HepG2 (cell line): ENCODE data around the gene TRAPPC10. TPM values are rescaled to one million over a fixed set of nuclear protein-coding genes. Genes with fewer than 3 reads are reported as not detected.

Source experiments
- ATAC-seq: fragments of 200-7000 bp; cut with Tn5 transposase; 3 replicates; pipeline ENCODE4 v1.9.1; 2020; ENCODE audit warnings: mild to moderate bottlenecking, moderate library complexity
- BruUV-seq: library from RNA; stranded (reverse); fragments of 400-500 nt; replicated peaks from 2 replicates; lab custom pipeline; 2021; lab: Mats Ljungman, UMichigan
- CTCF ChIA-PET: fragments of 300-600 bp; formaldehyde crosslinking; extraction: SDS; loops from one replicate; lab custom pipeline; 2021; ENCODE audit warnings: low total read pairs, inconsistent platforms, low intra/inter-chr PET ratio; lab: Yijun Ruan, JAX
- POLR2A ChIA-PET: fragments of 350-600 bp; sonication (Branson Sonifier 250); formaldehyde crosslinking; loops from one replicate; lab custom pipeline; 2020; ENCODE audit warnings: antibody characterized with exemption, inconsistent platforms; lab: Yijun Ruan, JAX
- DNase-seq: peaks from one replicate; pipeline ENCODE4 v3.0.0-alpha.2; 2015; ENCODE audit warnings: low spot score
- FAIRE-seq: peaks from 3 replicates; lab custom pipeline; 2011; peaks lifted over from hg19 to GRCh38; lab: Jason Lieb, UNC
- H2AFZ ChIP-seq: one replicate; pipeline ENCODE4 v1.6.1; 2011; ENCODE audit warnings: low read length, inconsistent platforms
- H3K27ac ChIP-seq: fragments of 300-600 bp; 3 replicates; pipeline ENCODE4 v1.8.0; 2011; ENCODE audit warnings: mixed run types, mild to moderate bottlenecking, mixed read lengths, low read length, inconsistent platforms; ENCODE audit not compliant: insufficient read depth; ENCODE audit errors: extremely low read length
- H3K27me3 ChIP-seq, 2 experiments: fragments of 200-600 bp in 1 of 2; 2 replicates in 1 of 2; 3 replicates in 1 of 2; pipeline versions ENCODE4 v1.6.0 to v1.8.0; 2011; ENCODE audit warnings: low read length in 2 of 2, mild to moderate bottlenecking in 2 of 2, moderate library complexity in 2 of 2, inconsistent platforms in 1 of 2; ENCODE audit not compliant: insufficient read depth in 2 of 2, control insufficient read depth in 1 of 2
- H3K36me3 ChIP-seq, 2 experiments: fragments of 200-600 bp in 1 of 2; replicated peaks in 1 of 2; 2 replicates in 1 of 2; 3 replicates in 1 of 2; pipeline versions ENCODE4 v1.5.1 to v1.8.0; 2011; ENCODE audit warnings: low read length in 2 of 2, inconsistent platforms in 1 of 2; ENCODE audit not compliant: insufficient read depth in 2 of 2, control insufficient read depth in 1 of 2
- H3K4me1 ChIP-seq: 2 replicates; pipeline ENCODE4 v1.5.1; 2012; ENCODE audit warnings: low read length, inconsistent platforms; ENCODE audit not compliant: insufficient read depth
- H3K4me2 ChIP-seq: 2 replicates; pipeline ENCODE4 v1.6.0; 2011; ENCODE audit warnings: low read depth, low read length, inconsistent platforms
- H3K4me3 ChIP-seq, 3 experiments: fragments of 200-600 bp in 1 of 3; sonication (generic), shearing (Covaris generic) in 1 of 3; replicated peaks in 1 of 3; 2 replicates each; pipeline ENCODE4 v1.5.1; 2011 to 2016; ENCODE audit warnings: low read length in 3 of 3, inconsistent platforms in 2 of 3, low read depth in 2 of 3, mild to moderate bottlenecking in 2 of 3, control low read depth in 1 of 3, mixed read lengths in 1 of 3; ENCODE audit not compliant: insufficient read depth in 1 of 3
- H3K79me2 ChIP-seq: one replicate; pipeline ENCODE4 v1.6.1; 2011; ENCODE audit warnings: low read length, inconsistent platforms; ENCODE audit not compliant: insufficient read depth
- H3K9ac ChIP-seq: 2 replicates; pipeline ENCODE4 v1.6.0; 2011; ENCODE audit warnings: mild to moderate bottlenecking, low read depth, low read length, inconsistent platforms; ENCODE audit not compliant: insufficient read depth
- H3K9me3 ChIP-seq: 2 replicates; pipeline ENCODE4 v1.5.1; 2012; ENCODE audit warnings: mild to moderate bottlenecking, low read length
- H4K20me1 ChIP-seq: 2 replicates; pipeline ENCODE4 v1.6.0; 2011; ENCODE audit warnings: inconsistent platforms, mild to moderate bottlenecking, low read length, moderate library complexity; ENCODE audit not compliant: insufficient read depth
- MYNN ChIP-seq: sonication (generic); formaldehyde crosslinking; IDR thresholded peaks from 2 replicates; pipeline ENCODE4 v1.4.0; 2020; ENCODE audit warnings: mild to moderate bottlenecking, low read depth, missing genetic modification reagents
- RXRA ChIP-seq: sonication (generic); formaldehyde crosslinking; IDR thresholded peaks from 2 replicates; pipeline ENCODE4 v1.5.1; 2020; ENCODE audit warnings: missing genetic modification reagents
- SATB2 ChIP-seq: sonication (generic); formaldehyde crosslinking; IDR thresholded peaks from 2 replicates; pipeline ENCODE4 v1.5.0; 2020; ENCODE audit warnings: missing genetic modification reagents
- ZMAT3 ChIP-seq: sonication (generic); formaldehyde crosslinking; conservative IDR thresholded peaks from 2 replicates; pipeline ENCODE4 v1.7.0; 2021; ENCODE audit warnings: missing genetic modification reagents
- ZNF207 ChIP-seq: fragments of 450-650 bp; IDR thresholded peaks from 2 replicates; pipeline ENCODE4 v1.6.1; 2016; ENCODE audit warnings: antibody characterized with exemption, borderline replicate concordance
- ZNF576 ChIP-seq: sonication (generic); formaldehyde crosslinking; IDR thresholded peaks from 2 replicates; pipeline ENCODE4 v1.4.0; 2020; ENCODE audit warnings: mild to moderate bottlenecking, missing genetic modification reagents
- ZNF616 ChIP-seq: sonication (generic); formaldehyde crosslinking; IDR thresholded peaks from 2 replicates; pipeline ENCODE4 v1.5.0; 2020; ENCODE audit warnings: low read depth, mild to moderate bottlenecking, missing genetic modification reagents
- ZNF7 ChIP-seq: IDR thresholded peaks from 2 replicates; pipeline ENCODE4 v1.6.1; 2016; ENCODE audit warnings: missing biosample characterization, missing genetic modification reagents
- ZNF704 ChIP-seq: sonication (generic); formaldehyde crosslinking; IDR thresholded peaks from 2 replicates; pipeline ENCODE4 v1.8.1; 2023; ENCODE audit warnings: mild to moderate bottlenecking, inconsistent platforms, moderate library complexity, missing genetic modification reagents, borderline replicate concordance
- ZNF773 ChIP-seq: sonication (generic); formaldehyde crosslinking; IDR thresholded peaks from 2 replicates; pipeline ENCODE4 v1.4.0; 2020; ENCODE audit warnings: missing genetic modification reagents, borderline replicate concordance
- WGBS: methylation state at CpG from one replicate; pipeline ENCODE4 v1.1.6; 2017; ENCODE audit warnings: low lambda C conversion rate; 5-methylcytosine and 5-hydroxymethylcytosine counted together
- in situ Hi-C: cut with HindIII; loops from 2 replicates; pipeline ENCODE4 v1.10.0; 2017; ENCODE audit warnings: low pct_unique_long_range_greater_than_20kb; ENCODE audit not compliant: extremely low pct_ligation_motif_present
- intact Hi-C: fragments of 100-400 bp; cut with micrococcal nuclease; formaldehyde crosslinking; loops from one replicate; pipeline ENCODE4 v1.10.0; 2022; ENCODE audit not compliant: unreplicated experiment
- polyA plus RNA-seq, 8 experiments: library from polyadenylated mRNA; depleted of rRNA in 3 of 8; stranded (reverse) in 7 of 8; unstranded in 1 of 8; fragments of >200 nt; fragmentation: Illumina TruSeq in 4 of 8; extraction: Trizol in 4 of 8; gene quantifications; 2 replicates each; pipeline versions ENCODE4 v1.2.1 to v1.2.3, GENCODE V29; 2011 to 2016; ENCODE audit warnings: low read depth in 4 of 8, missing spikeins in 1 of 8, mixed read lengths in 1 of 8; ENCODE audit not compliant: insufficient read depth in 1 of 8
- total RNA-seq, 5 experiments: library from RNA; depleted of rRNA; stranded (reverse); fragments of >200 nt; fragmentation: Illumina TruSeq; extraction: Trizol; gene quantifications; 2 replicates each; pipeline ENCODE4 v1.2.3, GENCODE V29; 2016; ENCODE audit warnings: low read depth in 1 of 5
- TF ChIP-seq, protein P1 (sequence below): IDR thresholded peaks from 2 replicates; pipeline ENCODE4 v1.6.1; 2016; ENCODE audit warnings: missing biosample characterization, missing genetic modification reagents, low read depth

TRAPPC10 gene
- total and polyA plus RNA-seq, 2 of the 13 experiments (the other 11 are each of a cell fraction or from before 2014, with no cell fraction given) = 10.6 to 16.5 TPM

GRCh38 chr21:44085491-44086321 lies 73.6 kb downstream of the TRAPPC10 start:
- POLR2A ChIA-PET = no interaction called here

More at GRCh38 chr21:44085491-44086321, 73.6 kb downstream of the TRAPPC10 start:
- no peak overlapping the region for H2AFZ ChIP-seq
- no peaks in the 10 kb centered on the region for H4K20me1 ChIP-seq
- 95% methylated on average over 15 of the region's 15 CpGs for WGBS
- CTCF ChIA-PET = no interaction called here
- peaks cover 17 to 76% of the 10 kb centered on the region in 2 experiments; a peak in 4 of 5 replicates for H3K36me3 ChIP-seq
- H3K79me2 ChIP-seq = no peaks in the 10 kb centered on the region
- no TSS peak for BruUV-seq
- H3K27ac ChIP-seq = no peak overlapping the region
- FAIRE-seq (no peak), ATAC-seq (no peak), DNase-seq (no peak)
- H3K4me3 ChIP-seq = no peak overlapping the region
- intact Hi-C loops (no loop called here), in situ Hi-C loops (no loop called here)
- no peak for TF ChIP-seq ZNF207
- no peak for TF ChIP-seq ZNF616
- TF ChIP-seq, protein P1, sequence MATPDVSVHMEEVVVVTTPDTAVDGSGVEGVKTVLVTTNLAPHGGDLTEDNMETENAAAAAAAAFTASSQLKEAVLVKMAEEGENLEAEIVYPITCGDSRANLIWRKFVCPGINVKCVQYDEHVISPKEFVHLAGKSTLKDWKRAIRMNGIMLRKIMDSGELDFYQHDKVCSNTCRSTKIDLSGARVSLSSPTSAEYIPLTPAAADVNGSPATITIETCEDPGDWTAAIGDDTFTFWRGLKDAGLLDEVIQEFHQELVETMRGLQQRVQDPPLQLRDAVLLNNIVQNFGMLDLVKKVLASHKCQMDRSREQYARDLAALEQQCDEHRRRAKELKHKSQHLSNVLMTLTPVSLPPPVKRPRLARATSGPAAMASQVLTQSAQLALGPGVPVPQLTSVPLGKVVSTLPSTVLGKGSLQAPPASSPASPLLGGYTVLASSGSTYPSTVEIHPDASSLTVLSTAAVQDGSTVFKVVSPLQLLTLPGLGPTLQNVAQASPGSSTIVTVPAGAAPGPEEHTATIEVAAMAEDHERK (CRISPR knock-in tag) = no peak
- no peak for TF ChIP-seq ZNF576 (CRISPR knock-in tag)
- TF ChIP-seq ZNF7 = no peak
- no peak for TF ChIP-seq SATB2 (CRISPR knock-in tag)
- TF ChIP-seq MYNN = no peak
- no peak for TF ChIP-seq ZMAT3 (CRISPR knock-in tag)
- TF ChIP-seq RXRA (CRISPR knock-in tag) = no peak
- TF ChIP-seq ZNF704 = no peak
- TF ChIP-seq ZNF773 (CRISPR knock-in tag) = no peak
- no peaks in the 10 kb centered on the region for H3K4me1 ChIP-seq
- no peak overlapping the region for H3K9ac ChIP-seq
- H3K27me3 ChIP-seq = no peaks in the 10 kb centered on the region
- H3K4me2 ChIP-seq = no peak overlapping the region
- H3K9me3 ChIP-seq = no peaks in the 10 kb centered on the region
